Vagina (tissue), 2 donors: Measurements from ENCODE around the gene EFCAB11.

Source experiments
- CTCF ChIP-seq, 3 experiments: fragments of 450-650 bp in 2 of 3; fragments of 200-600 bp in 1 of 3; sonication (generic) in 1 of 3; IDR thresholded peaks; one replicate each; pipeline ENCODE4 v1.5.1; 2017 to 2019; ENCODE audit warnings: antibody characterized with exemption in 3 of 3, mild to moderate bottlenecking in 2 of 3, moderate library complexity in 2 of 3
- POLR2A ChIP-seq, 2 donors: fragments of 450-650 bp; IDR thresholded peaks; one replicate each; pipeline ENCODE4 v1.6.1; 2017; ENCODE audit warnings: antibody characterized with exemption in 2 of 2, mild to moderate bottlenecking in 2 of 2, moderate library complexity in 2 of 2

- TF ChIP-seq CTCF (IDR thresholded peaks at IDR 0.05) (no peak), POLR2A (IDR thresholded peaks at IDR 0.05) (no peak)
Measured at GRCh38 chr14:89747126-89747525, 207.4 kb downstream of the EFCAB11 start.
